K562 (cell line): Measurements from ENCODE around the gene KCNH2. TPM values are rescaled to one million over a fixed set of nuclear protein-coding genes. Genes with fewer than 3 reads are reported as not detected.
A peak's percentile ranks its signal among the peaks of the same experiment; 100 is the strongest.

Experiments used
- DNMT1 ChIP-seq: fragments of 450-650 bp; IDR thresholded peaks from 2 replicates; pipeline ENCODE4 v1.6.1; 2016; ENCODE audit warnings: antibody characterized with exemption, mild to moderate bottlenecking
- HMGN3 ChIP-seq: IDR thresholded peaks from 2 replicates; pipeline ENCODE4 v1.6.1; 2011; ENCODE audit warnings: borderline replicate concordance, low read depth, mild to moderate bottlenecking, mixed read lengths, low read length; ENCODE audit not compliant: insufficient read length; ENCODE audit errors: extremely low read depth
- HNRNPUL1 ChIP-seq: fragments of 200-400 bp; formaldehyde crosslinking; IDR thresholded peaks from 2 replicates; pipeline ENCODE4 v1.6.1; 2017; ENCODE audit warnings: low read length
- JUN ChIP-seq, 2 experiments: sonication (generic) in 1 of 2; formaldehyde crosslinking in 1 of 2; IDR thresholded peaks; 2 replicates each; pipeline versions ENCODE4 v1.6.1 to v1.8.0; 2012 to 2022; ENCODE audit warnings: borderline replicate concordance in 2 of 2, mild to moderate bottlenecking in 2 of 2, improper control_type of control experiment in 1 of 2, low read depth in 1 of 2, low read length in 1 of 2, missing genetic modification reagents in 1 of 2
- KAT2B ChIP-seq: IDR thresholded peaks from one replicate; pipeline ENCODE4 v1.6.1; 2012; ENCODE audit warnings: low read depth, mild to moderate bottlenecking, control low read depth, inconsistent platforms, low read length, moderate library complexity
- L3MBTL2 ChIP-seq: fragments of 450-650 bp; IDR thresholded peaks from 2 replicates; pipeline ENCODE4 v1.6.1; 2016; ENCODE audit warnings: mild to moderate bottlenecking, moderate library complexity
- OTX1 ChIP-seq: fragments of 450-650 bp; formaldehyde crosslinking; IDR thresholded peaks from 2 replicates; pipeline ENCODE4 v1.4.0; 2022; ENCODE audit warnings: mild to moderate bottlenecking
- PPARD ChIP-seq: fragments of 250-450 bp; sonication (Bioruptor Pico); IDR thresholded peaks from 2 replicates; pipeline ENCODE4 v1.8.0; 2022; ENCODE audit warnings: inconsistent platforms, mild to moderate bottlenecking, moderate library complexity
- TFAM ChIP-seq: fragments of 250-450 bp; sonication (Bioruptor Pico); conservative IDR thresholded peaks from 2 replicates; pipeline ENCODE4 v1.5.0; 2021; ENCODE audit warnings: mild to moderate bottlenecking, moderate library complexity
- YY1 ChIP-seq, 3 experiments: IDR thresholded peaks; 2 replicates each; pipeline ENCODE4 v1.6.1; 2011; ENCODE audit warnings: low read length in 2 of 3, mild to moderate bottlenecking in 2 of 3, moderate library complexity in 2 of 3, borderline replicate concordance in 1 of 3, control low read depth in 1 of 3, low read depth in 1 of 3; ENCODE audit not compliant: insufficient read depth in 3 of 3, insufficient replicate concordance in 2 of 3, control insufficient read depth in 1 of 3, insufficient read length in 1 of 3; ENCODE audit errors: extremely low read depth in 1 of 3
- ZNF140 ChIP-seq: fragments of 250-450 bp; sonication (Bioruptor Pico); IDR thresholded peaks from 2 replicates; pipeline ENCODE4 v1.8.0; 2021; ENCODE audit warnings: moderate library complexity, mild to moderate bottlenecking, inconsistent platforms
- ZNF3 ChIP-seq: fragments of 250-450 bp; sonication (Bioruptor Pico); IDR thresholded peaks from 2 replicates; pipeline ENCODE4 v1.5.0; 2021; ENCODE audit warnings: mild to moderate bottlenecking, moderate library complexity
- polyA plus RNA-seq, 8 experiments: library from polyadenylated mRNA; depleted of rRNA in 4 of 8; stranded (reverse) in 5 of 8; unstranded in 3 of 8; fragments of >200 nt; fragmentation: Nextera tagmentation in 2 of 8; fragmentation: Illumina TruSeq in 1 of 8; extraction: Ambion mirVana in 2 of 8; extraction: Trizol in 1 of 8; gene quantifications; 2 replicates each; pipeline versions ENCODE4 v1.2.1 to v1.2.3, GENCODE V29; 2011 to 2014; ENCODE audit warnings: inconsistent platforms in 1 of 8, missing spikeins in 1 of 8
- total RNA-seq, 7 experiments: library from RNA; depleted of rRNA in 6 of 7; stranded (reverse); fragments of >200 nt in 6 of 7; fragmentation: Illumina TruSeq in 2 of 7; extraction: Trizol in 2 of 7; gene quantifications; 2 replicates each; pipeline versions ENCODE4 v1.2.1 to v1.2.3, GENCODE V29; 2011 to 2021; ENCODE audit warnings: low replicate concordance in 1 of 7
- TF ChIP-seq, protein P1 (sequence below): IDR thresholded peaks from 3 replicates; pipeline ENCODE4 v1.6.1; 2011; ENCODE audit warnings: borderline replicate concordance, mild to moderate bottlenecking; ENCODE audit not compliant: insufficient read length, insufficient read depth
- TF ChIP-seq, protein P2 (sequence below): fragments of 250-450 bp; sonication (Bioruptor Pico); IDR thresholded peaks from 2 replicates; pipeline ENCODE4 v1.4.0; 2020
- TF ChIP-seq, protein P3 (sequence below): sonication (generic); IDR thresholded peaks from 2 replicates; pipeline ENCODE4 v1.6.1; 2016
- TF ChIP-seq, protein P4 (sequence below), 2 experiments: fragments of 450-650 bp in 1 of 2; sonication (generic) in 1 of 2; formaldehyde crosslinking; conservative IDR thresholded peaks; 2 replicates each; pipeline versions ENCODE4 v1.4.0 to v1.8.1; 2020 to 2022; ENCODE audit warnings: mild to moderate bottlenecking in 1 of 2, missing genetic modification reagents in 1 of 2
- TF ChIP-seq, protein P5 (sequence below): IDR thresholded peaks from 3 replicates; pipeline ENCODE4 v1.6.1; 2011; ENCODE audit warnings: borderline replicate concordance, mild to moderate bottlenecking, moderate library complexity; ENCODE audit not compliant: insufficient read length; ENCODE audit errors: extremely low read depth

The KCNH2 gene
- total and polyA plus RNA-seq, 9 of the 15 experiments (the other 6 are each of a cell fraction or from before 2014, with no cell fraction given): 18.1 to 368 (median 218) TPM

DNA sequence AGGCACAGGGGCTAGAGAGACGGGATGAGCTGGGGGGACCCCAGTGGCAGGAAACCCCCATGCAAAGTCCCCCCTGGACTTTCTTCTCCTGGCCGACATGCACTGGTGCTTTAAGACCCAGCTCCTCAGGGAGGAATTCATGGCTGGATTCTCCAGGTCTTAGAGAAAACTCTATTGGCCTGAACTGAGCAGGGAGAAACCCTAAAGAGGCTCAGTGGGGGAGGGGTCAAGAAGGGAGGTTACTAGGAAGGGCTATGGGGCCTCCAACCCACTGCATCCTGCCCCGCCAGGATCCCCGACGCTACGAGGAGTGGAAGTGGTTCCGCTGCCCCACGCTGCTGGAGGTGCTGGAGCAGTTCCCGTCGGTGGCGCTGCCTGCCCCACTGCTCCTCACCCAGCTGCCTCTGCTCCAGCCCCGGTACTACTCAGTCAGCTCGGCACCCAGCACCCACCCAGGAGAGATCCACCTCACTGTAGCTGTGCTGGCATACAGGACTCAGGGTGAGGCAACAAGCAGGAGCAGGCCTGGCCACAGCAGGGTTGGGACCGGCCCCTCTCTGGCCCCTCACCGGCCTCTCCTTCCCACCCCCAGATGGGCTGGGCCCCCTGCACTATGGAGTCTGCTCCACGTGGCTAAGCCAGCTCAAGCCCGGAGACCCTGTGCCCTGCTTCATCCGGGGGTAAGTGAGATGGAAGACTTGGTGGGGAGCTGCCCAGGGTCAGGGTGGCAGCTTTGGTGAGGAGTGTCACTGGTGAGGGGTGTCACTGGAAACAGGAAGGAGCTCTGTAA is 32.4 kb upstream of the KCNH2 start (continued):
- TF ChIP-seq, protein P1, sequence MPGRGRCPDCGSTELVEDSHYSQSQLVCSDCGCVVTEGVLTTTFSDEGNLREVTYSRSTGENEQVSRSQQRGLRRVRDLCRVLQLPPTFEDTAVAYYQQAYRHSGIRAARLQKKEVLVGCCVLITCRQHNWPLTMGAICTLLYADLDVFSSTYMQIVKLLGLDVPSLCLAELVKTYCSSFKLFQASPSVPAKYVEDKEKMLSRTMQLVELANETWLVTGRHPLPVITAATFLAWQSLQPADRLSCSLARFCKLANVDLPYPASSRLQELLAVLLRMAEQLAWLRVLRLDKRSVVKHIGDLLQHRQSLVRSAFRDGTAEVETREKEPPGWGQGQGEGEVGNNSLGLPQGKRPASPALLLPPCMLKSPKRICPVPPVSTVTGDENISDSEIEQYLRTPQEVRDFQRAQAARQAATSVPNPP: no peak
- TF ChIP-seq, protein P2, sequence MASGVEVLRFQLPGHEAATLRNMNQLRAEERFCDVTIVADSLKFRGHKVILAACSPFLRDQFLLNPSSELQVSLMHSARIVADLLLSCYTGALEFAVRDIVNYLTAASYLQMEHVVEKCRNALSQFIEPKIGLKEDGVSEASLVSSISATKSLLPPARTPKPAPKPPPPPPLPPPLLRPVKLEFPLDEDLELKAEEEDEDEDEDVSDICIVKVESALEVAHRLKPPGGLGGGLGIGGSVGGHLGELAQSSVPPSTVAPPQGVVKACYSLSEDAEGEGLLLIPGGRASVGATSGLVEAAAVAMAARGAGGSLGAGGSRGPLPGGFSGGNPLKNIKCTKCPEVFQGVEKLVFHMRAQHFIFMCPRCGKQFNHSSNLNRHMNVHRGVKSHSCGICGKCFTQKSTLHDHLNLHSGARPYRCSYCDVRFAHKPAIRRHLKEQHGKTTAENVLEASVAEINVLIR (CRISPR knock-in tag): no peak
- TF ChIP-seq ZNF3 (no peak), L3MBTL2 (peak; percentile 62; the same call in 1 of the 2 replicates), HMGN3 (no peak), DNMT1 (no peak), PPARD (CRISPR knock-in tag) (no peak), TFAM (CRISPR knock-in tag) (no peak), JUN (IDR thresholded peaks at IDR 0.05; ENCODE audit: borderline replicate concordance, low read depth, low read length) (no peak), JUN (CRISPR knock-in tag; IDR thresholded peaks at IDR 0.05; ENCODE audit: borderline replicate concordance) (no peak), YY1 (IDR thresholded peaks at IDR 0.05; ENCODE audit: borderline replicate concordance in 1 of 3, control insufficient read depth in 1 of 3, extremely low read depth in 1 of 3, insufficient read depth in 3 of 3, insufficient read length in 1 of 3, insufficient replicate concordance in 2 of 3, low read depth in 1 of 3, low read length in 2 of 3) (peak in 2 of 3 experiments; percentile 8 to 77), OTX1 (CRISPR knock-in tag) (peak; percentile 80; the same call in 1 of the 2 replicates), HNRNPUL1 (no peak), ZNF140 (no peak), KAT2B (no peak)
- TF ChIP-seq, protein P3, sequence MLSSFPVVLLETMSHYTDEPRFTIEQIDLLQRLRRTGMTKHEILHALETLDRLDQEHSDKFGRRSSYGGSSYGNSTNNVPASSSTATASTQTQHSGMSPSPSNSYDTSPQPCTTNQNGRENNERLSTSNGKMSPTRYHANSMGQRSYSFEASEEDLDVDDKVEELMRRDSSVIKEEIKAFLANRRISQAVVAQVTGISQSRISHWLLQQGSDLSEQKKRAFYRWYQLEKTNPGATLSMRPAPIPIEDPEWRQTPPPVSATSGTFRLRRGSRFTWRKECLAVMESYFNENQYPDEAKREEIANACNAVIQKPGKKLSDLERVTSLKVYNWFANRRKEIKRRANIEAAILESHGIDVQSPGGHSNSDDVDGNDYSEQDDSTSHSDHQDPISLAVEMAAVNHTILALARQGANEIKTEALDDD: no peak; the same call in 1 of the 2 replicates
- TF ChIP-seq, protein P4, sequence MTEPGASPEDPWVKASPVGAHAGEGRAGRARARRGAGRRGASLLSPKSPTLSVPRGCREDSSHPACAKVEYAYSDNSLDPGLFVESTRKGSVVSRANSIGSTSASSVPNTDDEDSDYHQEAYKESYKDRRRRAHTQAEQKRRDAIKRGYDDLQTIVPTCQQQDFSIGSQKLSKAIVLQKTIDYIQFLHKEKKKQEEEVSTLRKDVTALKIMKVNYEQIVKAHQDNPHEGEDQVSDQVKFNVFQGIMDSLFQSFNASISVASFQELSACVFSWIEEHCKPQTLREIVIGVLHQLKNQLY (CRISPR knock-in tag; conservative IDR thresholded peaks at IDR 0.05): no peak; a peak in 1 of 4 replicates
- TF ChIP-seq, protein P5, sequence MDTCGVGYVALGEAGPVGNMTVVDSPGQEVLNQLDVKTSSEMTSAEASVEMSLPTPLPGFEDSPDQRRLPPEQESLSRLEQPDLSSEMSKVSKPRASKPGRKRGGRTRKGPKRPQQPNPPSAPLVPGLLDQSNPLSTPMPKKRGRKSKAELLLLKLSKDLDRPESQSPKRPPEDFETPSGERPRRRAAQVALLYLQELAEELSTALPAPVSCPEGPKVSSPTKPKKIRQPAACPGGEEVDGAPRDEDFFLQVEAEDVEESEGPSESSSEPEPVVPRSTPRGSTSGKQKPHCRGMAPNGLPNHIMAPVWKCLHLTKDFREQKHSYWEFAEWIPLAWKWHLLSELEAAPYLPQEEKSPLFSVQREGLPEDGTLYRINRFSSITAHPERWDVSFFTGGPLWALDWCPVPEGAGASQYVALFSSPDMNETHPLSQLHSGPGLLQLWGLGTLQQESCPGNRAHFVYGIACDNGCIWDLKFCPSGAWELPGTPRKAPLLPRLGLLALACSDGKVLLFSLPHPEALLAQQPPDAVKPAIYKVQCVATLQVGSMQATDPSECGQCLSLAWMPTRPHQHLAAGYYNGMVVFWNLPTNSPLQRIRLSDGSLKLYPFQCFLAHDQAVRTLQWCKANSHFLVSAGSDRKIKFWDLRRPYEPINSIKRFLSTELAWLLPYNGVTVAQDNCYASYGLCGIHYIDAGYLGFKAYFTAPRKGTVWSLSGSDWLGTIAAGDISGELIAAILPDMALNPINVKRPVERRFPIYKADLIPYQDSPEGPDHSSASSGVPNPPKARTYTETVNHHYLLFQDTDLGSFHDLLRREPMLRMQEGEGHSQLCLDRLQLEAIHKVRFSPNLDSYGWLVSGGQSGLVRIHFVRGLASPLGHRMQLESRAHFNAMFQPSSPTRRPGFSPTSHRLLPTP: no peak
